Stimulated activated memory B cell treated with anti-CD40 and anti-IgM and Interleukin-4, amounts not matched to agents 10 μg/mL and 1 μg/mL and 100 μg/mL, for 72 hours (primary cell): ENCODE data around the gene AKAP17A.
"Not testable (repeated sequence)": the region's sequence is repeated elsewhere in the genome, so short reads cannot be mapped to it uniquely, and the experiment has no call there.

Source experiments
- ATAC-seq: fragments of 150-1000 bp; cut with Tn5 transposase; 2 replicates; pipeline ENCODE4 v1.10.0; 2021
- H3K27ac Mint-ChIP-seq: one replicate; pipeline ENCODE4 v1.8.0; 2022; ENCODE audit warnings: mild to moderate bottlenecking, mixed read lengths
- H3K27me3 Mint-ChIP-seq: one replicate; pipeline ENCODE4 v1.8.0; 2022; ENCODE audit warnings: mixed read lengths
- H3K36me3 Mint-ChIP-seq: one replicate; pipeline ENCODE4 v1.8.0; 2022; ENCODE audit warnings: mixed read lengths
- H3K4me1 Mint-ChIP-seq: one replicate; pipeline ENCODE4 v1.8.0; 2022; ENCODE audit warnings: mixed read lengths
- H3K4me3 Mint-ChIP-seq: one replicate; pipeline ENCODE4 v1.8.0; 2022; ENCODE audit warnings: mild to moderate bottlenecking, moderate library complexity, mixed read lengths
- H3K9me3 Mint-ChIP-seq: one replicate; pipeline ENCODE4 v1.8.0; 2022; ENCODE audit warnings: mixed read lengths

AKAP17A gene

GRCh38 chrX:1591102-1591862 lies at the start of gene AKAP17A:
TSS of gene AKAP17A (plus strand) at chrX:1591604. CDS start at chrX:1593463, 1,859 bp downstream.
- H3K27me3 Mint-ChIP-seq = no peaks in the 10 kb centered on the region
- H3K9me3 Mint-ChIP-seq = no peaks in the 10 kb centered on the region
- peaks cover 44% of the 10 kb centered on the region for H3K4me1 Mint-ChIP-seq
- ATAC-seq = peak; percentile 92
- H3K36me3 Mint-ChIP-seq = peaks cover 29% of the 10 kb centered on the region
- H3K27ac Mint-ChIP-seq = peak within 1 kb of the TSS; percentile 83
- peak within 1 kb of the TSS; percentile 87 for H3K4me3 Mint-ChIP-seq

- H3K4me1 Mint-ChIP-seq = peaks cover 27% of the 10 kb centered on the region
- no peaks in the 10 kb centered on the region for H3K27me3 Mint-ChIP-seq
- H3K4me3 Mint-ChIP-seq = no peak overlapping the region
- peaks cover 7% of the 10 kb centered on the region for H3K9me3 Mint-ChIP-seq
- peak overlapping the region; percentile 33 for H3K27ac Mint-ChIP-seq
- H3K36me3 Mint-ChIP-seq = peaks cover 6% of the 10 kb centered on the region
- no peak for ATAC-seq
These were observed 48.2 kb upstream of the AKAP17A start for GRCh38 chrX:1542994-1543725.

- no peak overlapping the region for H3K4me3 Mint-ChIP-seq
- peaks cover 6% of the 10 kb centered on the region for H3K36me3 Mint-ChIP-seq
- peaks cover 7% of the 10 kb centered on the region for H3K9me3 Mint-ChIP-seq
- no peaks in the 10 kb centered on the region for H3K27me3 Mint-ChIP-seq
- peak overlapping the region; percentile 86 for H3K27ac Mint-ChIP-seq
- peaks cover 36% of the 10 kb centered on the region for H3K4me1 Mint-ChIP-seq
- no peak for ATAC-seq
These were observed 45.5 kb upstream of the AKAP17A start for GRCh38 chrX:1545776-1546408.

- Mint-ChIP-seq H3K36me3 (peaks cover 10% of the 10 kb centered on the region), H3K9me3 (peaks cover 9% of the 10 kb centered on the region), H3K4me1 (peaks cover 45% of the 10 kb centered on the region), H3K27ac (peak overlapping the region; percentile 86), H3K4me3 (peak overlapping the region; percentile 62), H3K27me3 (no peaks in the 10 kb centered on the region)
- ATAC-seq = no peak
These were observed 44.6 kb upstream of the AKAP17A start for GRCh38 chrX:1546691-1547251.

- ATAC-seq = no peak
- peaks cover 18% of the 10 kb centered on the region for H3K36me3 Mint-ChIP-seq
- peak overlapping the region; percentile 95 for H3K27ac Mint-ChIP-seq
These were observed 39.4 kb upstream of the AKAP17A start for GRCh38 chrX:1551959-1552546.

GRCh38 chrX:1554469-1555210 lies 36.8 kb upstream of the AKAP17A start:
- peaks cover 27% of the 10 kb centered on the region for H3K36me3 Mint-ChIP-seq

More at GRCh38 chrX:1551959-1552546, 39.4 kb upstream of the AKAP17A start:
- Mint-ChIP-seq H3K9me3 (peaks cover 16% of the 10 kb centered on the region), H3K4me1 (peaks cover 52% of the 10 kb centered on the region), H3K27me3 (no peaks in the 10 kb centered on the region), H3K4me3 (no peak overlapping the region)

GRCh38 chrX:1555370-1555769 lies 36.0 kb upstream of the AKAP17A start:
- peak overlapping the region; percentile 95 for H3K27ac Mint-ChIP-seq
- H3K4me3 Mint-ChIP-seq = no peak overlapping the region
- H3K4me1 Mint-ChIP-seq = peaks cover 60% of the 10 kb centered on the region
- H3K9me3 Mint-ChIP-seq = peaks cover 29% of the 10 kb centered on the region
- H3K27me3 Mint-ChIP-seq = no peaks in the 10 kb centered on the region
- H3K36me3 Mint-ChIP-seq = peaks cover 27% of the 10 kb centered on the region
- no peak for ATAC-seq

More at GRCh38 chrX:1554469-1555210, 36.8 kb upstream of the AKAP17A start:
- no peaks in the 10 kb centered on the region for H3K27me3 Mint-ChIP-seq
- H3K27ac Mint-ChIP-seq = peak overlapping the region; percentile 95
- H3K9me3 Mint-ChIP-seq = peaks cover 29% of the 10 kb centered on the region
- peak; percentile 99 for ATAC-seq
- H3K4me3 Mint-ChIP-seq = peak overlapping the region; percentile 13
- peaks cover 66% of the 10 kb centered on the region for H3K4me1 Mint-ChIP-seq

- H3K4me1 Mint-ChIP-seq = peaks cover 59% of the 10 kb centered on the region
- not testable (repeated sequence) for H3K27me3 Mint-ChIP-seq
- H3K27ac Mint-ChIP-seq = peak overlapping the region; percentile 87
These were observed 34.0 kb upstream of the AKAP17A start for GRCh38 chrX:1557442-1557841.

GRCh38 chrX:1558761-1559468 lies 32.5 kb upstream of the AKAP17A start:
- Mint-ChIP-seq H3K27ac (peak overlapping the region; percentile 87), H3K27me3 (no peaks in the 10 kb centered on the region), H3K9me3 (peaks cover 17% of the 10 kb centered on the region), H3K36me3 (peaks cover 15% of the 10 kb centered on the region), H3K4me3 (no peak overlapping the region), H3K4me1 (peaks cover 62% of the 10 kb centered on the region)
- no peak for ATAC-seq

More at GRCh38 chrX:1557442-1557841, 34.0 kb upstream of the AKAP17A start:
- not testable (repeated sequence) for ATAC-seq, H3K4me3 Mint-ChIP-seq
- Mint-ChIP-seq H3K9me3 (peaks cover 19% of the 10 kb centered on the region), H3K36me3 (peaks cover 16% of the 10 kb centered on the region)

GRCh38 chrX:1561164-1561563 lies 30.2 kb upstream of the AKAP17A start:
- ATAC-seq = no peak
- Mint-ChIP-seq H3K4me3 (no peak overlapping the region), H3K9me3 (peaks cover 15% of the 10 kb centered on the region), H3K27ac (peak overlapping the region; percentile 84), H3K36me3 (peaks cover 9% of the 10 kb centered on the region), H3K27me3 (no peaks in the 10 kb centered on the region), H3K4me1 (peaks cover 57% of the 10 kb centered on the region)

- ATAC-seq, H3K36me3 Mint-ChIP-seq, H3K9me3 Mint-ChIP-seq, H3K27ac Mint-ChIP-seq, H3K4me3 Mint-ChIP-seq, H3K27me3 Mint-ChIP-seq: not testable (repeated sequence)
- peaks cover 39% of the 10 kb centered on the region for H3K4me1 Mint-ChIP-seq
These were observed 27.3 kb upstream of the AKAP17A start for GRCh38 chrX:1564077-1564476.

GRCh38 chrX:1564750-1565683 lies 26.4 kb upstream of the AKAP17A start:
- no peak for ATAC-seq
- no peaks in the 10 kb centered on the region for H3K36me3 Mint-ChIP-seq

GRCh38 chrX:1574181-1574580 lies 17.2 kb upstream of the AKAP17A start:
- H3K4me3 Mint-ChIP-seq, H3K36me3 Mint-ChIP-seq, H3K27me3 Mint-ChIP-seq, H3K9me3 Mint-ChIP-seq, ATAC-seq, H3K27ac Mint-ChIP-seq: not testable (repeated sequence)
- H3K4me1 Mint-ChIP-seq = peaks cover 20% of the 10 kb centered on the region

More at GRCh38 chrX:1564750-1565683, 26.4 kb upstream of the AKAP17A start:
- Mint-ChIP-seq H3K27ac (no peak overlapping the region), H3K4me3 (no peak overlapping the region), H3K4me1 (peaks cover 47% of the 10 kb centered on the region), H3K9me3 (peaks cover 2% of the 10 kb centered on the region), H3K27me3 (peaks cover 9% of the 10 kb centered on the region)
